Endothelial cell of umbilical vein (primary cell): ENCODE data around the gene NR4A3. TPM values are rescaled to one million over a fixed set of nuclear protein-coding genes. Genes with fewer than 3 reads are reported as not detected.

Experiments used
- BruUV-seq: library from RNA; stranded (reverse); fragments of 400-500 nt; replicated peaks from 2 replicates; lab custom pipeline; 2021; lab: Mats Ljungman, UMichigan
- CTCF ChIA-PET: fragments of 300-600, 350-600 bp; sonication (Branson Sonifier 250); formaldehyde crosslinking; loops from one replicate; lab custom pipeline; 2021; ENCODE audit warnings: antibody characterized with exemption, inconsistent platforms; lab: Charles Lee
- POLR2A ChIA-PET: fragments of 300-600, 350-600 bp; sonication (Branson Sonifier 250); formaldehyde crosslinking; loops from one replicate; lab custom pipeline; 2021; ENCODE audit warnings: antibody characterized with exemption, inconsistent platforms; lab: Charles Lee
- DNase-seq: peaks from one replicate; pipeline ENCODE4 v3.0.0-alpha.2; 2011; ENCODE audit warnings: low read depth, low spot score
- FAIRE-seq: peaks from 2 replicates; lab custom pipeline; 2011; peaks lifted over from hg19 to GRCh38; lab: Jason Lieb, UNC
- H2AFZ ChIP-seq: 2 replicates; pipeline ENCODE4 v1.6.0; 2012; ENCODE audit warnings: low read depth, low read length, control low read depth, inconsistent platforms
- H3K27ac ChIP-seq: 2 replicates; pipeline ENCODE4 v1.5.1; 2011; ENCODE audit warnings: low read depth, mild to moderate bottlenecking, control low read depth, low read length, moderate library complexity; ENCODE audit not compliant: insufficient read depth
- H3K27me3 ChIP-seq, 2 experiments: 2 replicates each; pipeline versions ENCODE4 v1.6.0 to v1.6.1; 2011; ENCODE audit warnings: low read length in 2 of 2, mixed read lengths in 1 of 2; ENCODE audit not compliant: control insufficient read depth in 2 of 2, insufficient read depth in 2 of 2
- H3K36me3 ChIP-seq, 2 experiments: 2 replicates in 1 of 2; 3 replicates in 1 of 2; pipeline ENCODE4 v1.5.1; 2011; ENCODE audit warnings: low read length in 2 of 2, mild to moderate bottlenecking in 1 of 2, moderate library complexity in 1 of 2; ENCODE audit not compliant: control insufficient read depth in 2 of 2, insufficient read depth in 2 of 2; ENCODE audit errors: extremely low read depth in 1 of 2
- H3K4me1 ChIP-seq: 3 replicates; pipeline ENCODE4 v1.5.1; 2011; ENCODE audit warnings: mild to moderate bottlenecking, low read length; ENCODE audit not compliant: control insufficient read depth, insufficient read depth; ENCODE audit errors: extremely low read depth
- H3K4me2 ChIP-seq: 2 replicates; pipeline ENCODE4 v1.6.1; 2011; ENCODE audit warnings: low read length, control low read depth, mixed read lengths; ENCODE audit not compliant: insufficient read depth
- H3K4me3 ChIP-seq, 3 experiments: fragments of 200-600 bp in 1 of 3; sonication (generic), shearing (Covaris generic) in 1 of 3; replicated peaks in 1 of 3; 2 replicates each; pipeline ENCODE4 v1.5.1; 2011 to 2016; ENCODE audit warnings: control low read depth in 3 of 3, low read length in 3 of 3, mild to moderate bottlenecking in 2 of 3, inconsistent platforms in 1 of 3, low read depth in 1 of 3, moderate library complexity in 1 of 3; ENCODE audit not compliant: insufficient read depth in 1 of 3
- H3K79me2 ChIP-seq: 2 replicates; pipeline ENCODE4 v1.6.0; 2012; ENCODE audit warnings: low read length, inconsistent platforms; ENCODE audit not compliant: control insufficient read depth, insufficient read depth
- H3K9ac ChIP-seq: replicated peaks from 2 replicates; pipeline ENCODE3; 2011; ENCODE audit warnings: low read length, control low read depth; ENCODE audit not compliant: insufficient read depth; ENCODE audit errors: extremely low read depth
- H3K9me1 ChIP-seq: replicated peaks from 3 replicates; pipeline ENCODE4 v1.6.0; 2011; ENCODE audit warnings: mild to moderate bottlenecking, low read length; ENCODE audit not compliant: control insufficient read depth, insufficient read depth; ENCODE audit errors: extremely low read depth
- H3K9me3 ChIP-seq: replicated peaks from 2 replicates; pipeline ENCODE4 v1.5.1; 2012; ENCODE audit warnings: low read length, inconsistent platforms; ENCODE audit not compliant: control insufficient read depth, insufficient read depth
- H4K20me1 ChIP-seq: replicated peaks from 2 replicates; pipeline ENCODE3; 2011; ENCODE audit warnings: mild to moderate bottlenecking, low read length; ENCODE audit not compliant: control insufficient read depth, insufficient read depth; ENCODE audit errors: extremely low read depth
- EZH2 ChIP-seq: IDR thresholded peaks from 2 replicates; pipeline ENCODE4 v1.6.1; 2012; ENCODE audit warnings: borderline replicate concordance, low read depth, mild to moderate bottlenecking, moderate library complexity, low read length, inconsistent platforms; ENCODE audit not compliant: severe bottlenecking
- GATA2 ChIP-seq: IDR thresholded peaks from 2 replicates; pipeline ENCODE4 v1.7.0; 2011; ENCODE audit warnings: low read depth, mild to moderate bottlenecking, moderate library complexity, mixed read lengths, low read length; ENCODE audit not compliant: insufficient read length, insufficient read depth
- JUN ChIP-seq: IDR thresholded peaks from 2 replicates; pipeline ENCODE4 v1.6.1; 2011; ENCODE audit warnings: borderline replicate concordance, low read depth; ENCODE audit not compliant: insufficient read length, insufficient read depth
- MYC ChIP-seq: IDR thresholded peaks from one replicate; pipeline ENCODE4 v1.6.1; 2011; ENCODE audit warnings: mild to moderate bottlenecking, low read depth, low read length
- POLR2A ChIP-seq: IDR thresholded peaks from 2 replicates; pipeline ENCODE4 v1.6.1; 2012; ENCODE audit warnings: low read depth, mild to moderate bottlenecking, control low read depth, low read length
- POLR2AphosphoS5 ChIP-seq: IDR thresholded peaks from 2 replicates; pipeline ENCODE4 v1.6.1; 2012; ENCODE audit warnings: low read depth, mild to moderate bottlenecking, control low read depth, low read length, moderate library complexity; ENCODE audit not compliant: insufficient read depth
- dilution Hi-C: fragments of 300-500 bp; cut with MboI; formaldehyde crosslinking; loops from one replicate; pipeline ENCODE4 v1.15.0; 2019; ENCODE audit warnings: low sequenced_read_pairs; ENCODE audit not compliant: extremely low pct_ligation_motif_present
- intact Hi-C: fragments of 100-400 bp; cut with micrococcal nuclease; formaldehyde crosslinking; loops from one replicate; pipeline ENCODE4 v1.10.0; 2022
- polyA plus RNA-seq, 4 experiments: library from polyadenylated mRNA; depleted of rRNA in 3 of 4; stranded (reverse) in 3 of 4; unstranded in 1 of 4; fragments of >200 nt; gene quantifications; 2 replicates each; pipeline versions ENCODE4 v1.2.1 to v1.2.3, GENCODE V29; 2011 to 2012; ENCODE audit warnings: missing spikeins in 1 of 4
- total RNA-seq: library from RNA; stranded (reverse); gene quantifications from 2 replicates; pipeline ENCODE4 v1.2.3, GENCODE V29; 2021
- TF ChIP-seq, protein P1 (sequence below): IDR thresholded peaks from 2 replicates; pipeline ENCODE4 v1.6.1; 2011; ENCODE audit not compliant: insufficient read depth, insufficient read length

The NR4A3 gene
- total and polyA plus RNA-seq, 2 donors (not counting 3 experiments of a cell fraction or from before 2014, with no cell fraction given) = 0.11 to 0.22 TPM

- ChIA-PET POLR2A (no interaction called here), CTCF (interaction anchor here (1.5 kb wide), 1 partner anchor 9 kb away, joined by 3 read pairs; no protein-coding TSS in a partner anchor)
- dilution Hi-C loops = no loop called here
- Histone ChIP-seq H2AFZ (no peak overlapping the region), H3K27ac (no peak overlapping the region), H3K36me3 (no peaks in the 10 kb centered on the region), H3K27me3 (peaks cover 0 to 15% of the 10 kb centered on the region in 2 experiments), H3K79me2 (no peaks in the 10 kb centered on the region), H3K9me1 (no peaks in the 10 kb centered on the region), H3K9me3 (no peaks in the 10 kb centered on the region), H4K20me1 (no peaks in the 10 kb centered on the region), H3K4me1 (no peaks in the 10 kb centered on the region), H3K4me2 (no peak overlapping the region), H3K4me3 (no peak overlapping the region), H3K9ac (no peak overlapping the region)
- FAIRE-seq (no peak), DNase-seq (no peak)
- intact Hi-C loops = no loop called here
- BruUV-seq = no TSS peak
- TF ChIP-seq EZH2 = no peak
- TF ChIP-seq, protein P1, sequence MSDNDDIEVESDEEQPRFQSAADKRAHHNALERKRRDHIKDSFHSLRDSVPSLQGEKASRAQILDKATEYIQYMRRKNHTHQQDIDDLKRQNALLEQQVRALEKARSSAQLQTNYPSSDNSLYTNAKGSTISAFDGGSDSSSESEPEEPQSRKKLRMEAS = no peak
- no peak for TF ChIP-seq JUN
- TF ChIP-seq POLR2A = no peak
- no peak for TF ChIP-seq POLR2AphosphoS5
- TF ChIP-seq MYC = no peak
- no peak for TF ChIP-seq GATA2
Measured at GRCh38 chr9:99782962-99783718, 38.5 kb upstream of the NR4A3 start.
